ENCODE data around the gene B4GALNT3. TPM values are rescaled to one million over a fixed set of nuclear protein-coding genes. Genes with fewer than 3 reads are reported as not detected.

Gene B4GALNT3
- total RNA-seq, 1 experiment from 2014 or later = 23.3 TPM

DNA sequence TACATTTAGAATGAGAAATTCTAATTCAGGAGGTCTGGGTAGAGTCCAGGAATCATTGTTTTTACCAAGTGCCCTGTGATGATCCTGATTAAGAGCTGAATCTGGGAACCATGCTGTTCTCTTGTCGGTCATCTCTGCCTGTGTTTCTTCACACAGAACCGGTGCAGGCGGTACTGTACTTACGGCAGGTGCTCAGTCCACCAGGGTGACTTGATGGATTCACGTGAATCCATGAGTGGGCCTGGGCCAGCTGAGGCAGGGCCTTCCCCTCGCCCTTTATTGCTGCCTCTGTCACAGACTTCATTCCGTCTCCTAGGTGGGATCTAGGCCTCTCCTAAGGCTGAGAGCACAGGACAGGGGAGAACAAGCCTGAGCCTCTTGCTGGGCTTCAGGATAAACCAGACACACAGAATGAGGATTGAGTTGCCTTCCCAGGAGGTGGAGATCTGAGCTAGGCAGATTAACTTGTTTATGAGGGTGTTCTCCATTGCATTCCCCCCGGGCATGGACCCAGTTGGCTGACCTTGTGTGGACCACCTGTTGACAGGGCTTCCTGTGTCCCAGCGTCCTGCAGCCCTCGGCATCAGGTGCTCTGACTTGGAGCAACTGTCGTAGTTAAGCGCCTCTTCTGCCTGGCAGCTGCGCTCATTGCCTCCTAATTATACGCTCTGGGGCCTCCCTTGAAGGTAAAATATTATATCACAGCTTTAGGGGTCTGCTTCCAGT, 42.1 kb downstream of the B4GALNT3 start:
- WGBS (ENCODE audit: extremely low coverage, insufficient read length, low lambda C conversion rate) = no CpG with 5 or more reads among the region's 14 CpGs
- TF ChIP-seq, protein P1, sequence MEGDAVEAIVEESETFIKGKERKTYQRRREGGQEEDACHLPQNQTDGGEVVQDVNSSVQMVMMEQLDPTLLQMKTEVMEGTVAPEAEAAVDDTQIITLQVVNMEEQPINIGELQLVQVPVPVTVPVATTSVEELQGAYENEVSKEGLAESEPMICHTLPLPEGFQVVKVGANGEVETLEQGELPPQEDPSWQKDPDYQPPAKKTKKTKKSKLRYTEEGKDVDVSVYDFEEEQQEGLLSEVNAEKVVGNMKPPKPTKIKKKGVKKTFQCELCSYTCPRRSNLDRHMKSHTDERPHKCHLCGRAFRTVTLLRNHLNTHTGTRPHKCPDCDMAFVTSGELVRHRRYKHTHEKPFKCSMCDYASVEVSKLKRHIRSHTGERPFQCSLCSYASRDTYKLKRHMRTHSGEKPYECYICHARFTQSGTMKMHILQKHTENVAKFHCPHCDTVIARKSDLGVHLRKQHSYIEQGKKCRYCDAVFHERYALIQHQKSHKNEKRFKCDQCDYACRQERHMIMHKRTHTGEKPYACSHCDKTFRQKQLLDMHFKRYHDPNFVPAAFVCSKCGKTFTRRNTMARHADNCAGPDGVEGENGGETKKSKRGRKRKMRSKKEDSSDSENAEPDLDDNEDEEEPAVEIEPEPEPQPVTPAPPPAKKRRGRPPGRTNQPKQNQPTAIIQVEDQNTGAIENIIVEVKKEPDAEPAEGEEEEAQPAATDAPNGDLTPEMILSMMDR (conservative IDR thresholded peaks at IDR 0.05) = no peak
- no peaks in the 10 kb centered on the region for H3K79me2 ChIP-seq (ENCODE audit: insufficient read depth, low read length)
- H2BK5ac ChIP-seq (ENCODE audit: insufficient read length, low read length) = no peak overlapping the region
- H3K4ac ChIP-seq (ENCODE audit: low read depth, low read length) = no peak overlapping the region
- H4K91ac ChIP-seq (ENCODE audit: insufficient read length, low read depth, low read length) = no peak overlapping the region
- no peaks in the 10 kb centered on the region for H3K9me3 ChIP-seq (ENCODE audit: control insufficient read depth, low read depth, low read length)
- no peaks in the 10 kb centered on the region for H4K20me1 ChIP-seq (ENCODE audit: control insufficient read depth, insufficient read depth, insufficient read length)
- no peak overlapping the region for H3K23ac ChIP-seq (ENCODE audit: insufficient read length, low read depth, low read length)
- H3K4me2 ChIP-seq (ENCODE audit: insufficient read depth, insufficient read length, low read length) = no peak overlapping the region
- H2BK120ac ChIP-seq (ENCODE audit: low read depth, low read length, poor library complexity, severe bottlenecking) = no peak overlapping the region
- no peak overlapping the region for H3K27ac ChIP-seq (ENCODE audit: insufficient read length, low read depth, low read length)
- H3K18ac ChIP-seq (ENCODE audit: insufficient read length, low read depth, low read length) = no peak overlapping the region
- no peak overlapping the region for H3K56ac ChIP-seq (ENCODE audit: insufficient read length, low read depth, low read length)
- peaks cover 7% of the 10 kb centered on the region; the same call in 1 of the 2 replicates for H3K4me1 ChIP-seq (ENCODE audit: insufficient read depth, low read length)
- H2BK12ac ChIP-seq (ENCODE audit: insufficient read length, low read depth, low read length) = no peak overlapping the region
- H2BK15ac ChIP-seq (ENCODE audit: low read depth, low read length) = 0 out of 2 replicates have a peak overlapping the region, but pooled peaks have one; percentile 3
- no peak overlapping the region for H4K5ac ChIP-seq (ENCODE audit: insufficient read length, low read depth, low read length)
- Mint-ChIP-seq H3K36me3 (ENCODE audit: insufficient read depth in 1 of 3, low read depth in 3 of 3) (no peaks in the 10 kb centered on the region; a peak in 1 of 7 replicates), H3K4me3 (no peak overlapping the region), H3K4me1 (peaks cover 17 to 25% of the 10 kb centered on the region in 2 experiments), H3K9me3 (no peaks in the 10 kb centered on the region), H3K27ac (peak overlapping the region; percentile 3 to 72 (median 5); a peak in 3 of 7 replicates), H3K27me3 (ENCODE audit: low read depth) (no peaks in the 10 kb centered on the region)
- H4K8ac ChIP-seq (replicated peaks; ENCODE audit: insufficient read length, low read depth, low read length) = no peak overlapping the region
- no peak overlapping the region for H2BK20ac ChIP-seq (ENCODE audit: low read depth, low read length, poor library complexity, severe bottlenecking)
- H2AFZ ChIP-seq (ENCODE audit: low read length) = no peak overlapping the region
- H3K9ac ChIP-seq (ENCODE audit: extremely low read depth, insufficient read length, low read length) = no peak overlapping the region
- peak; percentile 68 for DNase-seq
- H3K79me1 ChIP-seq (ENCODE audit: insufficient read depth, low read depth, low read length, poor library complexity, severe bottlenecking) = no peaks in the 10 kb centered on the region
- no peaks in the 10 kb centered on the region for H3K23me2 ChIP-seq (ENCODE audit: insufficient read length, low read depth, low read length, poor library complexity, severe bottlenecking)
- no peaks in the 10 kb centered on the region for H3K27me3 ChIP-seq (ENCODE audit: insufficient read depth, low read length)
- H2AK5ac ChIP-seq (ENCODE audit: insufficient read length, low read length) = no peak overlapping the region
- no peak overlapping the region for H3K14ac ChIP-seq (ENCODE audit: insufficient read depth, low read length)
- H3T11ph ChIP-seq (ENCODE audit: low read length) = no peak overlapping the region

All from H9 (cell line).